ENCODE data around the gene NKX2-3.

NKX2-3 gene

GRCh38 chr10:99532687-99533495, at the start of gene NKX2-3:
Gene NKX2-3 (plus strand): TSS chr10:99532942. CDS start chr10:99533132, 190 bp downstream.
- no peak for FAIRE-seq

- FAIRE-seq, result no peak
Observed at GRCh38 chr10:99484626-99485581, 47.8 kb upstream of the NKX2-3 start.

- no peak for FAIRE-seq
Observed at GRCh38 chr10:99487125-99487807, 45.5 kb upstream of the NKX2-3 start.

- no peak for FAIRE-seq
Observed at GRCh38 chr10:99489271-99489670, 43.5 kb upstream of the NKX2-3 start.

- FAIRE-seq, result no peak
Observed at GRCh38 chr10:99497343-99498025, 35.3 kb upstream of the NKX2-3 start.

- no peak for FAIRE-seq
Observed at GRCh38 chr10:99506416-99506815, 26.3 kb upstream of the NKX2-3 start.

- no peak for FAIRE-seq
Observed at GRCh38 chr10:99507265-99507664, 25.5 kb upstream of the NKX2-3 start.

GRCh38 chr10:99513061-99513460, 19.7 kb upstream of the NKX2-3 start:
- no peak for FAIRE-seq

GRCh38 chr10:99519690-99520039, 13.1 kb upstream of the NKX2-3 start:
- FAIRE-seq, result no peak

GRCh38 chr10:99520040-99520846, 12.5 kb upstream of the NKX2-3 start:
- FAIRE-seq, result no peak

GRCh38 chr10:99520847-99521764, 11.6 kb upstream of the NKX2-3 start:
- no peak for FAIRE-seq

GRCh38 chr10:99521765-99522469, 10.8 kb upstream of the NKX2-3 start:
- no peak for FAIRE-seq

- no peak for FAIRE-seq
Observed at GRCh38 chr10:99522470-99523250, 10.1 kb upstream of the NKX2-3 start.

- no peak for FAIRE-seq
Observed at GRCh38 chr10:99523251-99523773, 9.4 kb upstream of the NKX2-3 start.

- no peak for FAIRE-seq
Observed at GRCh38 chr10:99524050-99524666, 8.6 kb upstream of the NKX2-3 start.

GRCh38 chr10:99524736-99525380, 7.9 kb upstream of the NKX2-3 start:
- FAIRE-seq, result no peak

- no peak for FAIRE-seq
Observed at GRCh38 chr10:99525897-99526296, 6.8 kb upstream of the NKX2-3 start.

All from colon (tissue), 2 donors.